GM21447 (cell line): ENCODE results near the gene SIT1.

Experiments used
- ATAC-seq: cut with Tn5 transposase; IDR thresholded peaks from one replicate; pipeline ENCODE4 v1.9.1; 2021; ENCODE audit not compliant: unreplicated experiment

The SIT1 gene

GRCh38 chr9:35608221-35608620 is 42.5 kb downstream of the SIT1 start:
- no peak for ATAC-seq

- no peak for ATAC-seq
These were observed 44.0 kb downstream of the SIT1 start for GRCh38 chr9:35606726-35607125.

GRCh38 chr9:35606138-35606504 is 44.6 kb downstream of the SIT1 start:
- ATAC-seq = no peak

GRCh38 chr9:35605351-35606137 is 45.2 kb downstream of the SIT1 start:
- peak; percentile 5 for ATAC-seq

GRCh38 chr9:35604578-35605350 is 46.0 kb downstream of the SIT1 start, which contains the start of gene TESK1:
TSS of gene TESK1 (plus strand) at chr9:35605262. CDS start at chr9:35605620, 358 bp downstream.
- peak; percentile 40 for ATAC-seq

GRCh38 chr9:35603986-35604577 is 46.6 kb downstream of the SIT1 start:
- peak; percentile 82 for ATAC-seq

GRCh38 chr9:35603506-35603985 is 47.2 kb downstream of the SIT1 start:
- ATAC-seq = no peak

GRCh38 chr9:35599763-35600604 is 50.7 kb downstream of the SIT1 start:
- no peak for ATAC-seq
